Mammary epithelial cell (primary cell): ENCODE results near the gene SMCO1.

Experiments used
- CTCF ChIP-seq, 2 donors: IDR thresholded peaks in 1 of 2; conservative IDR thresholded peaks in 1 of 2; 2 replicates each; pipeline ENCODE4 v1.5.1; 2011 to 2012; ENCODE audit warnings: inconsistent platforms in 2 of 2, low read length in 2 of 2, mild to moderate bottlenecking in 2 of 2, control low read depth in 1 of 2, low read depth in 1 of 2; ENCODE audit not compliant: insufficient read depth in 1 of 2; ENCODE audit errors: extremely low read depth in 1 of 2
- EZH2 ChIP-seq: IDR thresholded peaks from 2 replicates; pipeline ENCODE4 v1.6.1; 2012; ENCODE audit warnings: low read length, inconsistent platforms, borderline replicate concordance

- TF ChIP-seq CTCF (conservative IDR thresholded peaks at IDR 0.05 in 1 of 2, IDR thresholded peaks at IDR 0.05 in 1 of 2; ENCODE audit: extremely low read depth in 1 of 2, insufficient read depth in 1 of 2, low read depth in 1 of 2, low read length in 2 of 2) (no peak), EZH2 (no peak)
These were observed 43.3 kb upstream of the SMCO1 start for GRCh38 chr3:196558476-196558875.
